Activated CD4-positive, alpha-beta T cell treated with anti-CD3 and anti-CD28 coated beads, Interleukin-2, amount 50 U/mL, for 1 hour (primary cell): Measurements from ENCODE around the gene ADM2.

ENCODE experiments used
- DNase-seq: peaks from one replicate; pipeline ENCODE4 v3.0.0-alpha.2; 2020

Gene ADM2

GRCh38 chr22:50445071-50445879 is 36.1 kb upstream of the ADM2 start:
- DNase-seq: peak; percentile 16

GRCh38 chr22:50445880-50446707 is 35.2 kb upstream of the ADM2 start:
- no peak for DNase-seq

- no peak for DNase-seq
Measured at GRCh38 chr22:50446708-50447575, 34.4 kb upstream of the ADM2 start.

GRCh38 chr22:50447576-50448551 is 33.5 kb upstream of the ADM2 start:
- DNase-seq: no peak

- no peak for DNase-seq
Measured at GRCh38 chr22:50452649-50453048, 28.7 kb upstream of the ADM2 start.

GRCh38 chr22:50454556-50455075 is 26.7 kb upstream of the ADM2 start:
- no peak for DNase-seq

GRCh38 chr22:50455201-50455600 is 26.1 kb upstream of the ADM2 start:
- no peak for DNase-seq

GRCh38 chr22:50456026-50456425 is 25.3 kb upstream of the ADM2 start:
- DNase-seq: no peak

GRCh38 chr22:50456466-50457234 is 24.7 kb upstream of the ADM2 start:
- no peak for DNase-seq

- no peak for DNase-seq
Measured at GRCh38 chr22:50459016-50459415, 22.3 kb upstream of the ADM2 start.

- DNase-seq: no peak
Measured at GRCh38 chr22:50459496-50460140, 21.7 kb upstream of the ADM2 start.

GRCh38 chr22:50460938-50461337 is 20.4 kb upstream of the ADM2 start:
- DNase-seq: no peak

GRCh38 chr22:50461536-50461935 is 19.8 kb upstream of the ADM2 start:
- no peak for DNase-seq

- DNase-seq: no peak
Measured at GRCh38 chr22:50461979-50462540, 19.3 kb upstream of the ADM2 start.

- DNase-seq: no peak
Measured at GRCh38 chr22:50463188-50463900, 18.0 kb upstream of the ADM2 start.

GRCh38 chr22:50464451-50464850 is 16.9 kb upstream of the ADM2 start:
- DNase-seq: no peak

- no peak for DNase-seq
Measured at GRCh38 chr22:50465066-50465930, 16.0 kb upstream of the ADM2 start.

- no peak for DNase-seq
Measured at GRCh38 chr22:50467341-50467740, 14.0 kb upstream of the ADM2 start.
